ENCODE results near the gene NAGLU.
"Not testable (repeated sequence)": the region's sequence is repeated elsewhere in the genome, so short reads cannot be mapped to it uniquely, and the experiment has no call there.

Gene NAGLU

DNA sequence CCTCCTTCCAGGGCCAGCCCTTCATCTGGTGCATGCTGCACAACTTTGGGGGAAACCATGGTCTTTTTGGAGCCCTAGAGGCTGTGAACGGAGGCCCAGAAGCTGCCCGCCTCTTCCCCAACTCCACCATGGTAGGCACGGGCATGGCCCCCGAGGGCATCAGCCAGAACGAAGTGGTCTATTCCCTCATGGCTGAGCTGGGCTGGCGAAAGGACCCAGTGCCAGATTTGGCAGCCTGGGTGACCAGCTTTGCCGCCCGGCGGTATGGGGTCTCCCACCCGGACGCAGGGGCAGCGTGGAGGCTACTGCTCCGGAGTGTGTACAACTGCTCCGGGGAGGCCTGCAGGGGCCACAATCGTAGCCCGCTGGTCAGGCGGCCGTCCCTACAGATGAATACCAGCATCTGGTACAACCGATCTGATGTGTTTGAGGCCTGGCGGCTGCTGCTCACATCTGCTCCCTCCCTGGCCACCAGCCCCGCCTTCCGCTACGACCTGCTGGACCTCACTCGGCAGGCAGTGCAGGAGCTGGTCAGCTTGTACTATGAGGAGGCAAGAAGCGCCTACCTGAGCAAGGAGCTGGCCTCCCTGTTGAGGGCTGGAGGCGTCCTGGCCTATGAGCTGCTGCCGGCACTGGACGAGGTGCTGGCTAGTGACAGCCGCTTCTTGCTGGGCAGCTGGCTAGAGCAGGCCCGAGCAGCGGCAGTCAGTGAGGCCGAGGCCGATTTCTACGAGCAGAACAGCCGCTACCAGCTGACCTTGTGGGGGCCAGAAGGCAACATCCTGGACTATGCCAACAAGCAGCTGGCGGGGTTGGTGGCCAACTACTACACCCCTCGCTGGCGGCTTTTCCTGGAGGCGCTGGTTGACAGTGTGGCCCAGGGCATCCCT lies 7.4 kb downstream of the NAGLU start:
- Histone ChIP-seq H3K36me3 (replicated peaks in 1 of 2; ENCODE audit: control insufficient read depth in 2 of 2, insufficient read depth in 2 of 2, low read length in 2 of 2) (peaks cover 17 to 45% of the 10 kb centered on the region in 2 donors), H2BK15ac (ENCODE audit: low read length) (no peak overlapping the region), H2AFZ (ENCODE audit: low read length) (no peak overlapping the region), H4K91ac (ENCODE audit: low read depth, low read length, poor library complexity) (no peak overlapping the region), H3K14ac (ENCODE audit: low read length) (no peak overlapping the region), H3K9me3 (replicated peaks in 1 of 2; ENCODE audit: control insufficient read depth in 2 of 2, insufficient read depth in 1 of 2, low read depth in 1 of 2, low read length in 2 of 2) (no peaks in the 10 kb centered on the region), H3K79me1 (ENCODE audit: low read depth, low read length) (no peaks in the 10 kb centered on the region), H3K27ac (replicated peaks; ENCODE audit: low read length) (no peak overlapping the region), H4K8ac (ENCODE audit: low read depth, low read length) (peak overlapping the region; percentile 3), H3K23ac (ENCODE audit: low read depth, low read length, poor library complexity) (peak overlapping the region; percentile 85), H2BK5ac (ENCODE audit: low read length) (no peak overlapping the region), H3K4me1 (ENCODE audit: control insufficient read depth in 2 of 2, insufficient read depth in 1 of 2, low read depth in 1 of 2, low read length in 2 of 2) (peaks cover 0 to 2% of the 10 kb centered on the region in 2 donors), H3K18ac (ENCODE audit: low read length) (no peak overlapping the region), H3K9ac (ENCODE audit: low read depth, low read length, poor library complexity) (peak overlapping the region; percentile 30), H3K4me3 (ENCODE audit: low read length in 2 of 2) (no peak overlapping the region), H3K4me2 (ENCODE audit: insufficient read depth, low read length, poor library complexity, severe bottlenecking) (no peak overlapping the region), H2BK12ac (ENCODE audit: low read length) (peak overlapping the region; percentile 58), H3K27me3 (ENCODE audit: control insufficient read depth in 3 of 3, insufficient read depth in 3 of 3, low read depth in 1 of 3, low read length in 3 of 3) (no peaks in the 10 kb centered on the region), H2BK120ac (ENCODE audit: low read depth, low read length) (peak overlapping the region; percentile 18), H3K4ac (ENCODE audit: low read length) (no peak overlapping the region), H2AK5ac (ENCODE audit: low read depth, low read length) (no peak overlapping the region)
- no CpG with 5 or more reads among the region's 39 CpGs for WGBS, 2 donors (ENCODE audit: extremely low coverage in 2 of 2, insufficient read length in 2 of 2, insufficient replicate concordance in 1 of 2)
- DNase-seq (ENCODE audit: low spot score): no peak

- Histone ChIP-seq H4K8ac (ENCODE audit: low read depth, low read length) (no peak overlapping the region), H3K9ac (ENCODE audit: low read depth, low read length, poor library complexity) (no peak overlapping the region), H3K27me3 (ENCODE audit: control insufficient read depth in 3 of 3, insufficient read depth in 3 of 3, low read depth in 1 of 3, low read length in 3 of 3) (no peaks in the 10 kb centered on the region), H2BK5ac (ENCODE audit: low read length) (no peak overlapping the region), H3K23ac (ENCODE audit: low read depth, low read length, poor library complexity) (no peak overlapping the region), H3K4me1 (ENCODE audit: control insufficient read depth in 2 of 2, insufficient read depth in 1 of 2, low read depth in 1 of 2, low read length in 2 of 2) (peaks cover 0 to 5% of the 10 kb centered on the region in 2 donors), H3K36me3 (replicated peaks in 1 of 2; ENCODE audit: control insufficient read depth in 2 of 2, insufficient read depth in 2 of 2, low read length in 2 of 2) (peaks cover 15 to 40% of the 10 kb centered on the region in 2 donors), H2AK5ac (ENCODE audit: low read depth, low read length) (no peak overlapping the region), H2BK15ac (ENCODE audit: low read length) (no peak overlapping the region), H3K14ac (ENCODE audit: low read length) (no peak overlapping the region), H3K27ac (replicated peaks; ENCODE audit: low read length) (no peak overlapping the region), H3K79me1 (ENCODE audit: low read depth, low read length) (no peaks in the 10 kb centered on the region), H3K4me3 (ENCODE audit: low read length in 2 of 2) (no peak overlapping the region), H3K9me3 (replicated peaks in 1 of 2; ENCODE audit: control insufficient read depth in 2 of 2, insufficient read depth in 1 of 2, low read depth in 1 of 2, low read length in 2 of 2) (no peaks in the 10 kb centered on the region), H2BK120ac (ENCODE audit: low read depth, low read length) (no peak overlapping the region), H3K4me2 (ENCODE audit: insufficient read depth, low read length, poor library complexity, severe bottlenecking) (no peak overlapping the region), H4K91ac (ENCODE audit: low read depth, low read length, poor library complexity) (no peak overlapping the region), H3K4ac (ENCODE audit: low read length) (no peak overlapping the region), H3K18ac (ENCODE audit: low read length) (no peak overlapping the region), H2BK12ac (ENCODE audit: low read length) (no peak overlapping the region), H2AFZ (ENCODE audit: low read length) (no peak overlapping the region)
- DNase-seq (ENCODE audit: low spot score): no peak
- no CpG with 5 or more reads among the region's 8 CpGs for WGBS, 2 donors (ENCODE audit: extremely low coverage in 2 of 2, insufficient read length in 2 of 2, insufficient replicate concordance in 1 of 2)
Observed at GRCh38 chr17:42544874-42545283, 8.8 kb downstream of the NAGLU start.

DNA sequence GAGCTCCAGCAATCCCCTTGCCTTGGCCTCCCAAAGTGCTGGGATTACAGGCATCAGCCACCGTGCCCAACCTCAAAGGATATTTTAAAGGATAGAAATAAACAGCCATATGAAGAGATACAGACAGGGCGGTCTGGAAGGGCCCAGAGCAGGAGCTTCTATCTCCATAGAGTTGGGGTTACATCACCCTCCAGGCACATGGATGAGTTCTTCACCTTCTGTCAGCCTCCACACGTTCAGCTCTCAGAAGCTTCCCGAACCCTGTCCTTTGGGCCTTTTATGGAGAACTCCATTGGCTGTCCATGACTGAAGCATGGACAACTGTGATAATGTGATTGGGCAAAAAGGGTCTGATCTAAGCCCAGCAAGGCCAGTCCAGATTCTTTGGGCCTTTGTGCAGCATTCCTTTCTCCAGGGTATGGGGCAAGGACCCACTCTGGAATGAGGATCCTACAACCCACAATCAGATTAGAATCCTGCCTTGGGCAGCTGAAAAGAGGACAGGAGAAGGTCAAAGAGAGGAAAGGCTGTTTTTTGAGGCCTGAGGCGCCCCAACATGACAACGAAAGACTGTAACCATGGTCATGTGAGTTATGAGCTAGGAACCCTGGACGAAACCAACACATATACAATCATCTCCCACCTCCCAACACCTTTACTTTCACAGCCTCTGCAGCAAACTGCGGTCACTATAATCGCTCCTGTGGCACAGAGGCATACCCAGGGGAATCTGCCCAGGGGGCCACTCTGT lies 9.9 kb downstream of the NAGLU start:
- H3K4me2 ChIP-seq (ENCODE audit: insufficient read depth, low read length, poor library complexity, severe bottlenecking); H4K8ac ChIP-seq (ENCODE audit: low read depth, low read length): not testable (repeated sequence)
- WGBS, 2 donors (ENCODE audit: extremely low coverage in 2 of 2, insufficient read length in 2 of 2, insufficient replicate concordance in 1 of 2): no CpG with 5 or more reads among the region's 9 CpGs

GRCh38 chr17:42547001-42547461 lies 11.0 kb downstream of the NAGLU start:
- Histone ChIP-seq H3K27ac (replicated peaks; ENCODE audit: low read length) (no peak overlapping the region), H3K14ac (ENCODE audit: low read length) (no peak overlapping the region), H2BK120ac (ENCODE audit: low read depth, low read length) (no peak overlapping the region), H3K4me2 (ENCODE audit: insufficient read depth, low read length, poor library complexity, severe bottlenecking) (no peak overlapping the region), H3K4me3 (ENCODE audit: low read length in 2 of 2) (no peak overlapping the region), H2AK5ac (ENCODE audit: low read depth, low read length) (peak overlapping the region; percentile 46), H2BK5ac (ENCODE audit: low read length) (no peak overlapping the region), H3K9me3 (replicated peaks in 1 of 2; ENCODE audit: control insufficient read depth in 2 of 2, insufficient read depth in 1 of 2, low read depth in 1 of 2, low read length in 2 of 2) (no peaks in the 10 kb centered on the region), H3K18ac (ENCODE audit: low read length) (no peak overlapping the region), H3K36me3 (replicated peaks in 1 of 2; ENCODE audit: control insufficient read depth in 2 of 2, insufficient read depth in 2 of 2, low read length in 2 of 2) (peaks cover 12 to 28% of the 10 kb centered on the region in 2 donors), H2BK15ac (ENCODE audit: low read length) (no peak overlapping the region), H4K91ac (ENCODE audit: low read depth, low read length, poor library complexity) (no peak overlapping the region), H3K79me1 (ENCODE audit: low read depth, low read length) (peaks cover 1% of the 10 kb centered on the region), H3K27me3 (ENCODE audit: control insufficient read depth in 3 of 3, insufficient read depth in 3 of 3, low read depth in 1 of 3, low read length in 3 of 3) (no peaks in the 10 kb centered on the region), H3K23ac (ENCODE audit: low read depth, low read length, poor library complexity) (peak overlapping the region; percentile 98), H4K8ac (ENCODE audit: low read depth, low read length) (no peak overlapping the region), H3K4ac (ENCODE audit: low read length) (no peak overlapping the region), H3K4me1 (ENCODE audit: control insufficient read depth in 2 of 2, insufficient read depth in 1 of 2, low read depth in 1 of 2, low read length in 2 of 2) (peaks cover 0 to 5% of the 10 kb centered on the region in 2 donors), H3K9ac (ENCODE audit: low read depth, low read length, poor library complexity) (no peak overlapping the region), H2BK12ac (ENCODE audit: low read length) (no peak overlapping the region), H2AFZ (ENCODE audit: low read length) (no peak overlapping the region)
- no CpG with 5 or more reads among the region's 23 CpGs for WGBS, 2 donors (ENCODE audit: extremely low coverage in 2 of 2, insufficient read length in 2 of 2, insufficient replicate concordance in 1 of 2)
- no peak for DNase-seq (ENCODE audit: low spot score)

More for the DNA sequence above, 9.9 kb downstream of the NAGLU start:
- H3K14ac ChIP-seq (ENCODE audit: low read length); H3K9ac ChIP-seq (ENCODE audit: low read depth, low read length, poor library complexity); H3K4ac ChIP-seq (ENCODE audit: low read length); DNase-seq (ENCODE audit: low spot score); H4K91ac ChIP-seq (ENCODE audit: low read depth, low read length, poor library complexity); H2BK5ac ChIP-seq (ENCODE audit: low read length); H3K4me1 ChIP-seq (ENCODE audit: control insufficient read depth in 2 of 2, insufficient read depth in 1 of 2, low read depth in 1 of 2, low read length in 2 of 2); H2BK120ac ChIP-seq (ENCODE audit: low read depth, low read length); H3K27me3 ChIP-seq (ENCODE audit: control insufficient read depth in 3 of 3, insufficient read depth in 3 of 3, low read depth in 1 of 3, low read length in 3 of 3); H3K23ac ChIP-seq (ENCODE audit: low read depth, low read length, poor library complexity); H2AK5ac ChIP-seq (ENCODE audit: low read depth, low read length); H3K27ac ChIP-seq (replicated peaks; ENCODE audit: low read length); H3K9me3 ChIP-seq (replicated peaks in 1 of 2; ENCODE audit: control insufficient read depth in 2 of 2, insufficient read depth in 1 of 2, low read depth in 1 of 2, low read length in 2 of 2); H2BK15ac ChIP-seq (ENCODE audit: low read length); H2BK12ac ChIP-seq (ENCODE audit: low read length); H2AFZ ChIP-seq (ENCODE audit: low read length); H3K79me1 ChIP-seq (ENCODE audit: low read depth, low read length); H3K4me3 ChIP-seq (ENCODE audit: low read length in 2 of 2); H3K18ac ChIP-seq (ENCODE audit: low read length): not testable (repeated sequence)
- H3K36me3 ChIP-seq (replicated peaks in 1 of 2; ENCODE audit: control insufficient read depth in 2 of 2, insufficient read depth in 2 of 2, low read length in 2 of 2): peaks cover 15 to 37% of the 10 kb centered on the region in 2 donors

Data from neuronal stem cell (in vitro differentiated cells).